ENCODE data around the gene GALNT2. TPM values are rescaled to one million over a fixed set of nuclear protein-coding genes. Genes with fewer than 3 reads are reported as not detected.
A peak's percentile ranks its signal among the peaks of the same experiment; 100 is the strongest.

GALNT2 gene
- total and polyA plus RNA-seq, 8 donors = 18.3 to 118 (median 57.3) TPM

DNA sequence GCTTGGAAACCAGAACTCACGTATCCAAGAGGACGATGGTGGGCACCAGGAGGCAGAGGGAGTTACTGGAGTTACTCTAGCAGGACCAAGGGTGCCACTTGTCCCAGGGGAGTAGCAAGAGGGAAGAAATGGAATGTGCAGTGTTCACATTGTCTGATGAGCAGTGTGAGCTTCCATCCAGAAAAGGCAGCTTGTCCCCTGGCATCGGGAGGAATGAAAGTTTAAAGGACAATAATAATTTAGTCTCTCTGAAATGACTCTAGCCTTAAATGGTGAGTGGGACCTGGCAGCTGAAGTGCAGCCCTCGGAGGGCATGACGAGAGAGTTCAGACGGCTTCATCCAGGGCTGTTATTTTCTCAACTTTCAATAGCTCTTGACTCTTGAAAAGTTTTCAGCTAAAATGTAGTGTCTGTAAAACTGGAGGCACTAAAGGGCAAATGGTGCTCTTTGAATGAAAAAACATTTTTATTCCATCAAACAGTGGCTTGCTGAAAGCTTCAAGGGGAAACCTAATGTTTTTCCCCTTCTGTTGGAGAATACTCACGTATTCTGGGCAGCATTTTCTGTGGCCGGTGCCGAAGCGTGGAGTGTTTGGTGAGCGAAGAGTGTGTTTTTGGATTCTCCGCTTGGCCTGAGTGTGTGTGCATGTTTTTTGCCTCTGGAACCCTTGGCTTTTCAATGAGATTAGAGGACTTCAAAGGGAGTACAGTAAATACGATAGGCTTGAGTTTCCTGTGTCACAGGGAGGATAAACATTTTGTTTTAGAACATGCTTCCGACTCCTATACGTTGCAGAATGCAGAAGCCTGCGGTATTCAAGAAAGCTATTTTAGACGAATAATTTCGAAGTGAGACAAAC lies 157.3 kb downstream of the GALNT2 start:
- TF ChIP-seq, protein P1, sequence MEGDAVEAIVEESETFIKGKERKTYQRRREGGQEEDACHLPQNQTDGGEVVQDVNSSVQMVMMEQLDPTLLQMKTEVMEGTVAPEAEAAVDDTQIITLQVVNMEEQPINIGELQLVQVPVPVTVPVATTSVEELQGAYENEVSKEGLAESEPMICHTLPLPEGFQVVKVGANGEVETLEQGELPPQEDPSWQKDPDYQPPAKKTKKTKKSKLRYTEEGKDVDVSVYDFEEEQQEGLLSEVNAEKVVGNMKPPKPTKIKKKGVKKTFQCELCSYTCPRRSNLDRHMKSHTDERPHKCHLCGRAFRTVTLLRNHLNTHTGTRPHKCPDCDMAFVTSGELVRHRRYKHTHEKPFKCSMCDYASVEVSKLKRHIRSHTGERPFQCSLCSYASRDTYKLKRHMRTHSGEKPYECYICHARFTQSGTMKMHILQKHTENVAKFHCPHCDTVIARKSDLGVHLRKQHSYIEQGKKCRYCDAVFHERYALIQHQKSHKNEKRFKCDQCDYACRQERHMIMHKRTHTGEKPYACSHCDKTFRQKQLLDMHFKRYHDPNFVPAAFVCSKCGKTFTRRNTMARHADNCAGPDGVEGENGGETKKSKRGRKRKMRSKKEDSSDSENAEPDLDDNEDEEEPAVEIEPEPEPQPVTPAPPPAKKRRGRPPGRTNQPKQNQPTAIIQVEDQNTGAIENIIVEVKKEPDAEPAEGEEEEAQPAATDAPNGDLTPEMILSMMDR (IDR thresholded peaks at IDR 0.05) = no peak
- FAIRE-seq (no peak), DNase-seq (no peak), ATAC-seq (no peak)
- H3K27ac ChIP-seq = no peak overlapping the region
- intact Hi-C loops (cut with DNase I) = no loop called here
- no peaks in the 10 kb centered on the region for H3K36me3 ChIP-seq
- H3K27me3 ChIP-seq = no peaks in the 10 kb centered on the region
- no peaks in the 10 kb centered on the region for H3K9me3 ChIP-seq
- 90 to 91% methylated on average over 18 of the region's 18 CpGs for WGBS, 2 donors
- no peak overlapping the region for H3K4me3 ChIP-seq
- peaks cover 0 to 14% (median 9%) of the 10 kb centered on the region in 3 donors for H3K4me1 ChIP-seq

DNA sequence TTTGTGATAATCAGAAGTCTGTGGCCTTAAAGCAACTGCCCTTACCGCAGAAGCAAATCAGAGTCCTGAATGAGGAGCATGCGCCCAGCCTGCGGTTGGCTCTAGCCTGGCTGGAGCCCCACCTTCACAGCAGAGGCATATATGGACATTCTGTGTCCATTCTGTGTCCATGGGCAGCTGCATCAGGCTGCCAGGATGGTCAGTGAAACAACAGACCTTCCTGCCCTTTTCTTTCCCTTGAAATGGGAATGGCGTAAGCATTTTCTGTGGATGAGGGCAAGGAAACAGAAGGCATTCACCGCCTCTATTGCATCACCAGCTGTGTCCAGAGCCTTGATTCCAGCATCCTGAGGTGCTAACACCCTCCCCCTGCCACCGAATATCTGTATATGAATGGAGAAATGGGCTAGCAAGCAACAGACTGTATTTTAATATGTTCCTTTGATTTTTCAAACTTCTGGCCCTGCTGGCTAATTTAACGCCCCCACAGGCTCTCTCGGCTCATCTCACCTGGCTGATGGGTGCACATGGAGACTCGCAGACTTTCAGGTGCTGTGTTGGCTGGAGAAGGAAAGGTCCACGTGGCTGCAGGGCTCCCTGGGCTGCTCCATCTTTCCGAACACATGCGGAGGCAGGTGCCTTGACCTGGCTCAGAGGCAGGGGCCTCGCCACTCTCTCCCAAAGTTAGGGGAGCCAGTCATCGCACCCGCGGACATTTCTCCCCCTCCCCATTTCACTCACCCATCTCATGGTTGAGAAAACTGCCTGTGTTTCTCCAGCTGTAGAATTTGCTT lies 159.2 kb downstream of the GALNT2 start:
- 71 to 72% methylated on average over 16 of the region's 16 CpGs for WGBS, 2 donors
- DNase-seq = no peak
- Histone ChIP-seq H3K4me3 (no peak overlapping the region), H3K36me3 (no peaks in the 10 kb centered on the region), H3K27me3 (no peaks in the 10 kb centered on the region), H3K27ac (no peak overlapping the region), H3K4me1 (peaks cover 5 to 10% (median 9%) of the 10 kb centered on the region in 3 donors), H3K9me3 (no peaks in the 10 kb centered on the region)
- TF ChIP-seq, protein P1 (IDR thresholded peaks at IDR 0.05) = no peak
- peak in 1 of 4 donors; percentile 15 for ATAC-seq
- no peak for FAIRE-seq
- intact Hi-C loops (cut with DNase I) = no loop called here

DNA sequence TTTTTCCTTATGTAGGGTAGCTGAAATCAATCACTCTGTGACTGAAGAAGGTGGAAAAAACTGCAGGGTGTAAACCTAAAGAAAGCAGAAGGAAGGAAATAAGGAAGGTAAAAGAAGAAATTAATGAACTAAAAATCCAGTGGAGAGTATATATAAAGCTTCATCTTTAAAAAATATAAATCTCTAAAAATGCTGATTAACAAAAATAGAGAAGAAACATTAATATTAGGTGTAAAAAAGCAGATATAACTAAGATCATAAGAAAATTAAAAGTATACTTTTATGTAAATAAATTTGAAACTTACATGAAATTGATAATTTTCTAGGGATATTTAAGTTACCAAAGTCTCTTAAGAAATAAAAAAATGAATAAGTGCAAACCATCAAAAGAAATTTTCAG lies 159.8 kb downstream of the GALNT2 start:
- FAIRE-seq (no peak), DNase-seq (no peak), ATAC-seq (no peak)
- H3K4me3 ChIP-seq = no peak overlapping the region
- TF ChIP-seq, protein P1 (IDR thresholded peaks at IDR 0.05) = no peak
- peaks cover 5 to 16% (median 9%) of the 10 kb centered on the region in 3 donors for H3K4me1 ChIP-seq
- no peaks in the 10 kb centered on the region for H3K36me3 ChIP-seq
- no peak overlapping the region for H3K27ac ChIP-seq
- H3K9me3 ChIP-seq = no peaks in the 10 kb centered on the region
- intact Hi-C loops (cut with DNase I) = no loop called here
- H3K27me3 ChIP-seq = no peaks in the 10 kb centered on the region

DNA sequence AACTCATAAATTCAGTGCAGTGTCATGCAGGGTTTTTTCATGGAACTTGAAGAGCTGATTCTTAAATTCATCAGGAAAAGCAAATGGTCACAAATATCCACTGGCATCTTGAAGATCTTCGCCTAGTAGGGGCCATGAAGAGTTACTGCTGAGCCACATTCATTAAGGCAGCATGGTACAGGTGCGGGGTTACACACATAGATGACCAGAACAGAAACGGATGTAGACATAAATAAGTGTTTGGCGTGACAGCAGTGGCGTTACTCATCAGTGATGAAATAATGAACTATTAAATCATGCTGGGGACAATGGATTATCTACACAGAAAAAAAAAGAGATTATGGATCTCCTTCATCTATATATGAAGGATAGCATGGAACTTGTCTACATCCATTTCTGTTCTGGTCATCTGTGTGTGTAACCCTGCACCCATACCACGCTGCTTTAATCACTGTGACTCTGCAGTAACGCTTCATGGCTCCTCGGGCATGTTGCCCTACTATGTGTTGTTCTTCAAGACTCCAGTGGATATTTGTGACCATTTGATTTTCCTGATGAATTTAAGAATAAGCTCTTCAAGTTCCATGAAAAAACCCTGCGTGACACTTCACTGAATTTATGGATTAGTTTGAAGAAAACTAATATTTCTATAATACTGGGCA lies 161.3 kb downstream of the GALNT2 start:
- 87% methylated on average over 9 of the region's 9 CpGs for WGBS, 2 donors
- DNase-seq (no peak), ATAC-seq (no peak), FAIRE-seq (no peak)
- intact Hi-C loops (cut with DNase I) = no loop called here
- Histone ChIP-seq H3K36me3 (no peaks in the 10 kb centered on the region), H3K4me3 (no peak overlapping the region), H3K9me3 (no peaks in the 10 kb centered on the region), H3K27ac (no peak overlapping the region), H3K27me3 (no peaks in the 10 kb centered on the region), H3K4me1 (peaks cover 5 to 20% (median 14%) of the 10 kb centered on the region in 3 donors)
- TF ChIP-seq, protein P1 (IDR thresholded peaks at IDR 0.05) = no peak

Measured in pancreas (tissue), 10 donors.